Stimulated activated naive B cell treated with anti-CD40 and anti-IgM and Interleukin-4, amounts not matched to agents 10 μg/mL and 1 μg/mL and 100 μg/mL, for 72 hours (primary cell): Measurements from ENCODE around the gene CACNA2D3.
"Not testable (repeated sequence)": the region's sequence is repeated elsewhere in the genome, so short reads cannot be mapped to it uniquely, and the experiment has no call there.

Experiments
- ATAC-seq, 2 donors: fragments of 150-1000 bp; cut with Tn5 transposase; replicated peaks; 2 replicates each; pipeline ENCODE4 v1.10.0; 2021; ENCODE audit warnings: moderate library complexity in 1 of 2
- DNase-seq: peaks from one replicate; pipeline ENCODE4 v3.0.0; 2021
- H3K27ac Mint-ChIP-seq: one replicate; pipeline ENCODE4 v1.8.0; 2022; ENCODE audit warnings: mild to moderate bottlenecking, mixed read lengths
- H3K27me3 Mint-ChIP-seq, 2 donors: one replicate each; pipeline ENCODE4 v1.8.0; 2022; ENCODE audit warnings: mixed read lengths in 2 of 2
- H3K36me3 Mint-ChIP-seq, 2 donors: one replicate each; pipeline ENCODE4 v1.8.0; 2022; ENCODE audit warnings: mixed read lengths in 2 of 2, mild to moderate bottlenecking in 1 of 2
- H3K4me1 Mint-ChIP-seq, 2 donors: one replicate each; pipeline ENCODE4 v1.8.0; 2022; ENCODE audit warnings: mixed read lengths in 2 of 2, mild to moderate bottlenecking in 1 of 2
- H3K4me3 Mint-ChIP-seq, 2 donors: one replicate each; pipeline ENCODE4 v1.8.0; 2022; ENCODE audit warnings: mild to moderate bottlenecking in 2 of 2, mixed read lengths in 2 of 2, moderate library complexity in 1 of 2
- H3K9me3 Mint-ChIP-seq, 2 donors: one replicate each; pipeline ENCODE4 v1.8.0; 2022; ENCODE audit warnings: mixed read lengths in 2 of 2, mild to moderate bottlenecking in 1 of 2

CACNA2D3 gene

GRCh38 chr3:54965746-54966145 is 843.4 kb downstream of the CACNA2D3 start:
- DNase-seq (no peak), ATAC-seq (no peak)
- Mint-ChIP-seq H3K27ac (no peak overlapping the region), H3K27me3 (peaks cover 6 to 9% of the 10 kb centered on the region in 2 donors), H3K4me1 (peaks cover 0 to 2% of the 10 kb centered on the region in 2 donors), H3K9me3 (peaks cover 7 to 8% of the 10 kb centered on the region in 2 donors), H3K36me3 (no peaks in the 10 kb centered on the region), H3K4me3 (no peak overlapping the region)

- Mint-ChIP-seq H3K27ac (no peak overlapping the region), H3K36me3 (no peaks in the 10 kb centered on the region), H3K4me1 (peaks cover 0 to 2% of the 10 kb centered on the region in 2 donors), H3K9me3 (peaks cover 8 to 9% of the 10 kb centered on the region in 2 donors), H3K27me3 (peaks cover 6 to 9% of the 10 kb centered on the region in 2 donors), H3K4me3 (no peak overlapping the region)
- DNase-seq, result no peak
- ATAC-seq, result no peak
These were observed 844.6 kb downstream of the CACNA2D3 start for GRCh38 chr3:54966979-54967378.

GRCh38 chr3:54967731-54968161 is 845.4 kb downstream of the CACNA2D3 start:
- H3K27ac Mint-ChIP-seq, result no peak overlapping the region

GRCh38 chr3:54968546-54969172 is 846.3 kb downstream of the CACNA2D3 start:
- Mint-ChIP-seq H3K27me3 (peaks cover 6 to 12% of the 10 kb centered on the region in 2 donors), H3K27ac (no peak overlapping the region)

More at GRCh38 chr3:54967731-54968161, 845.4 kb downstream of the CACNA2D3 start:
- H3K9me3 Mint-ChIP-seq, result peaks cover 8 to 9% of the 10 kb centered on the region in 2 donors
- H3K27me3 Mint-ChIP-seq, result peaks cover 6 to 9% of the 10 kb centered on the region in 2 donors
- no peak overlapping the region for H3K4me3 Mint-ChIP-seq
- ATAC-seq (no peak), DNase-seq (no peak)
- peaks cover 0 to 2% of the 10 kb centered on the region in 2 donors for H3K4me1 Mint-ChIP-seq
- H3K36me3 Mint-ChIP-seq, result no peaks in the 10 kb centered on the region

GRCh38 chr3:54969652-54970051 is 847.3 kb downstream of the CACNA2D3 start:
- no peak for DNase-seq
- H3K27me3 Mint-ChIP-seq, result peaks cover 6 to 16% of the 10 kb centered on the region in 2 donors
- no peak for ATAC-seq
- no peak overlapping the region for H3K4me3 Mint-ChIP-seq
- H3K36me3 Mint-ChIP-seq, result no peaks in the 10 kb centered on the region
- peaks cover 0 to 2% of the 10 kb centered on the region in 2 donors for H3K4me1 Mint-ChIP-seq
- peaks cover 8 to 9% of the 10 kb centered on the region in 2 donors for H3K9me3 Mint-ChIP-seq
- no peak overlapping the region for H3K27ac Mint-ChIP-seq

More at GRCh38 chr3:54968546-54969172, 846.3 kb downstream of the CACNA2D3 start:
- no peak overlapping the region for H3K4me3 Mint-ChIP-seq
- ATAC-seq (no peak), DNase-seq (no peak)
- H3K4me1 Mint-ChIP-seq, result peaks cover 0 to 2% of the 10 kb centered on the region in 2 donors
- peaks cover 8 to 9% of the 10 kb centered on the region in 2 donors for H3K9me3 Mint-ChIP-seq
- no peaks in the 10 kb centered on the region for H3K36me3 Mint-ChIP-seq

- Mint-ChIP-seq H3K9me3 (peaks cover 4 to 5% of the 10 kb centered on the region in 2 donors), H3K27ac (no peak overlapping the region), H3K36me3 (no peaks in the 10 kb centered on the region), H3K27me3 (peaks cover under 1 to 11% of the 10 kb centered on the region in 2 donors), H3K4me3 (no peak overlapping the region), H3K4me1 (no peaks in the 10 kb centered on the region)
- DNase-seq (no peak), ATAC-seq (no peak)
These were observed 848.5 kb downstream of the CACNA2D3 start for GRCh38 chr3:54970895-54971294.

- no peak for ATAC-seq
- Mint-ChIP-seq H3K4me1 (no peaks in the 10 kb centered on the region), H3K9me3 (peaks cover 3 to 4% of the 10 kb centered on the region in 2 donors), H3K27me3 (peaks cover 0 to 7% of the 10 kb centered on the region in 2 donors), H3K4me3 (no peak overlapping the region), H3K27ac (no peak overlapping the region), H3K36me3 (no peaks in the 10 kb centered on the region)
- no peak for DNase-seq
These were observed 855.1 kb downstream of the CACNA2D3 start for GRCh38 chr3:54977439-54977838.

- ATAC-seq, H3K4me1 Mint-ChIP-seq, H3K27me3 Mint-ChIP-seq, H3K27ac Mint-ChIP-seq, H3K36me3 Mint-ChIP-seq, H3K4me3 Mint-ChIP-seq, H3K9me3 Mint-ChIP-seq, DNase-seq: not testable (repeated sequence)
These were observed 855.6 kb downstream of the CACNA2D3 start for GRCh38 chr3:54977946-54978345.

- DNase-seq (no peak), ATAC-seq (no peak)
- Mint-ChIP-seq H3K4me1 (no peaks in the 10 kb centered on the region), H3K27me3 (no peaks in the 10 kb centered on the region), H3K9me3 (peaks cover 7 to 9% of the 10 kb centered on the region in 2 donors), H3K36me3 (no peaks in the 10 kb centered on the region), H3K27ac (no peak overlapping the region), H3K4me3 (no peak overlapping the region)
These were observed 860.5 kb downstream of the CACNA2D3 start for GRCh38 chr3:54982807-54983206.

GRCh38 chr3:54983266-54984099 is 861.1 kb downstream of the CACNA2D3 start:
- no peak overlapping the region for H3K27ac Mint-ChIP-seq
- peaks cover 4 to 6% of the 10 kb centered on the region in 2 donors for H3K9me3 Mint-ChIP-seq
- no peaks in the 10 kb centered on the region for H3K36me3 Mint-ChIP-seq
- no peaks in the 10 kb centered on the region for H3K27me3 Mint-ChIP-seq
- no peak overlapping the region for H3K4me3 Mint-ChIP-seq
- no peak for DNase-seq
- no peaks in the 10 kb centered on the region for H3K4me1 Mint-ChIP-seq
- no peak for ATAC-seq

GRCh38 chr3:54985856-54986255 is 863.5 kb downstream of the CACNA2D3 start:
- no peaks in the 10 kb centered on the region for H3K4me1 Mint-ChIP-seq
- DNase-seq (no peak), ATAC-seq (no peak)
- no peak overlapping the region for H3K27ac Mint-ChIP-seq
- no peaks in the 10 kb centered on the region for H3K27me3 Mint-ChIP-seq
- H3K36me3 Mint-ChIP-seq, result no peaks in the 10 kb centered on the region
- H3K9me3 Mint-ChIP-seq, result peaks cover 4 to 6% of the 10 kb centered on the region in 2 donors
- no peak overlapping the region for H3K4me3 Mint-ChIP-seq

- Mint-ChIP-seq H3K4me3 (no peak overlapping the region), H3K4me1 (no peaks in the 10 kb centered on the region), H3K36me3 (no peaks in the 10 kb centered on the region), H3K9me3 (peaks cover 4 to 6% of the 10 kb centered on the region in 2 donors), H3K27me3 (no peaks in the 10 kb centered on the region), H3K27ac (no peak overlapping the region)
- no peak for DNase-seq
- no peak for ATAC-seq
These were observed 863.9 kb downstream of the CACNA2D3 start for GRCh38 chr3:54986294-54986693.

- ATAC-seq, result no peak
- peaks cover 4 to 6% of the 10 kb centered on the region in 2 donors for H3K9me3 Mint-ChIP-seq
- no peak overlapping the region for H3K27ac Mint-ChIP-seq
- no peaks in the 10 kb centered on the region for H3K36me3 Mint-ChIP-seq
- no peaks in the 10 kb centered on the region for H3K27me3 Mint-ChIP-seq
- H3K4me1 Mint-ChIP-seq, result no peaks in the 10 kb centered on the region
- DNase-seq, result no peak
- H3K4me3 Mint-ChIP-seq, result no peak overlapping the region
These were observed 865.4 kb downstream of the CACNA2D3 start for GRCh38 chr3:54987719-54988118.

- ATAC-seq (no peak), DNase-seq (no peak)
- Mint-ChIP-seq H3K9me3 (peaks cover 4 to 6% of the 10 kb centered on the region in 2 donors), H3K4me1 (no peaks in the 10 kb centered on the region), H3K36me3 (no peaks in the 10 kb centered on the region), H3K27me3 (no peaks in the 10 kb centered on the region), H3K27ac (no peak overlapping the region), H3K4me3 (no peak overlapping the region)
These were observed 866.0 kb downstream of the CACNA2D3 start for GRCh38 chr3:54988302-54988837.
